ENCODE measurements around the gene FGF3. TPM values are rescaled to one million over a fixed set of nuclear protein-coding genes. Genes with fewer than 3 reads are reported as not detected.

Gene FGF3
- polyA plus RNA-seq, 1 donor from 2014 or later = 3.7 TPM

- Histone ChIP-seq H3K27me3 (ENCODE audit: insufficient read depth, low read depth, low read length) (no peaks in the 10 kb centered on the region), H3K27ac (ENCODE audit: low read length) (no peak overlapping the region), H3K4me3 (ENCODE audit: low read length) (no peak overlapping the region), H4K20me1 (ENCODE audit: insufficient read depth) (no peaks in the 10 kb centered on the region), H3K9me2 (ENCODE audit: insufficient read depth, low read length) (no peaks in the 10 kb centered on the region), H3K4me2 (ENCODE audit: low read length) (no peak overlapping the region), H3K36me3 (ENCODE audit: insufficient read depth, low read length) (no peaks in the 10 kb centered on the region), H3K79me2 (replicated peaks; ENCODE audit: insufficient read depth, low read length) (no peaks in the 10 kb centered on the region), H3K9me3 (ENCODE audit: low read length) (no peaks in the 10 kb centered on the region), H2AFZ (ENCODE audit: low read depth, low read length) (no peak overlapping the region), H3K9ac (ENCODE audit: low read length) (no peak overlapping the region), H3F3A (ENCODE audit: insufficient read depth, low read length, poor library complexity, severe bottlenecking) (no peaks in the 10 kb centered on the region)
- TF ChIP-seq RAD21 (conservative IDR thresholded peaks at IDR 0.05) (no peak), POLR2AphosphoS5 (IDR thresholded peaks at IDR 0.05) (no peak), CTCF (IDR thresholded peaks at IDR 0.05; ENCODE audit: poor library complexity, severe bottlenecking) (no peak), EP300 (conservative IDR thresholded peaks at IDR 0.05; ENCODE audit: poor library complexity, severe bottlenecking) (no peak), MXI1 (conservative IDR thresholded peaks at IDR 0.05; ENCODE audit: poor library complexity, severe bottlenecking) (no peak), REST (IDR thresholded peaks at IDR 0.05; ENCODE audit: borderline replicate concordance) (no peak), EZH2 (IDR thresholded peaks at IDR 0.05; ENCODE audit: borderline replicate concordance, insufficient read depth, low read length, poor library complexity, severe bottlenecking) (no peak), SMC3 (conservative IDR thresholded peaks at IDR 0.05; ENCODE audit: poor library complexity) (no peak), TAF1 (IDR thresholded peaks at IDR 0.05; ENCODE audit: low read depth) (no peak)
Measured at GRCh38 chr11:69799582-69799981, 19.6 kb downstream of the FGF3 start.

GRCh38 chr11:69799097-69799496 is 20.1 kb downstream of the FGF3 start:
- H2AFZ ChIP-seq (ENCODE audit: low read depth, low read length) = no peak overlapping the region
- TF ChIP-seq EP300 (conservative IDR thresholded peaks at IDR 0.05; ENCODE audit: poor library complexity, severe bottlenecking) (no peak), MXI1 (conservative IDR thresholded peaks at IDR 0.05; ENCODE audit: poor library complexity, severe bottlenecking) (no peak), SMC3 (conservative IDR thresholded peaks at IDR 0.05; ENCODE audit: poor library complexity) (no peak), EZH2 (IDR thresholded peaks at IDR 0.05; ENCODE audit: borderline replicate concordance, insufficient read depth, low read length, poor library complexity, severe bottlenecking) (no peak), RAD21 (conservative IDR thresholded peaks at IDR 0.05) (no peak)
- no peaks in the 10 kb centered on the region for H3K27me3 ChIP-seq (ENCODE audit: insufficient read depth, low read depth, low read length)
- H3K9me2 ChIP-seq (ENCODE audit: insufficient read depth, low read length) = no peaks in the 10 kb centered on the region
- H3K4me3 ChIP-seq (ENCODE audit: low read length) = no peak overlapping the region
- no peak overlapping the region for H3K4me2 ChIP-seq (ENCODE audit: low read length)
- no peak overlapping the region for H3K9ac ChIP-seq (ENCODE audit: low read length)
- H3F3A ChIP-seq (ENCODE audit: insufficient read depth, low read length, poor library complexity, severe bottlenecking) = no peaks in the 10 kb centered on the region
- H3K9me3 ChIP-seq (ENCODE audit: low read length) = no peaks in the 10 kb centered on the region
- H4K20me1 ChIP-seq (ENCODE audit: insufficient read depth) = no peaks in the 10 kb centered on the region
- no peaks in the 10 kb centered on the region for H3K36me3 ChIP-seq (ENCODE audit: insufficient read depth, low read length)
- H3K27ac ChIP-seq (ENCODE audit: low read length) = no peak overlapping the region
- H3K79me2 ChIP-seq (replicated peaks; ENCODE audit: insufficient read depth, low read length) = no peaks in the 10 kb centered on the region

Measured in neural cell (in vitro differentiated cells).